GM19238 (cell line): ENCODE data around the gene PSTPIP1.

Experiments
- DNase-seq: peaks from one replicate; pipeline ENCODE4 v3.0.0; 2011; ENCODE audit warnings: low spot score; ENCODE audit not compliant: insufficient read length

The PSTPIP1 gene

DNA sequence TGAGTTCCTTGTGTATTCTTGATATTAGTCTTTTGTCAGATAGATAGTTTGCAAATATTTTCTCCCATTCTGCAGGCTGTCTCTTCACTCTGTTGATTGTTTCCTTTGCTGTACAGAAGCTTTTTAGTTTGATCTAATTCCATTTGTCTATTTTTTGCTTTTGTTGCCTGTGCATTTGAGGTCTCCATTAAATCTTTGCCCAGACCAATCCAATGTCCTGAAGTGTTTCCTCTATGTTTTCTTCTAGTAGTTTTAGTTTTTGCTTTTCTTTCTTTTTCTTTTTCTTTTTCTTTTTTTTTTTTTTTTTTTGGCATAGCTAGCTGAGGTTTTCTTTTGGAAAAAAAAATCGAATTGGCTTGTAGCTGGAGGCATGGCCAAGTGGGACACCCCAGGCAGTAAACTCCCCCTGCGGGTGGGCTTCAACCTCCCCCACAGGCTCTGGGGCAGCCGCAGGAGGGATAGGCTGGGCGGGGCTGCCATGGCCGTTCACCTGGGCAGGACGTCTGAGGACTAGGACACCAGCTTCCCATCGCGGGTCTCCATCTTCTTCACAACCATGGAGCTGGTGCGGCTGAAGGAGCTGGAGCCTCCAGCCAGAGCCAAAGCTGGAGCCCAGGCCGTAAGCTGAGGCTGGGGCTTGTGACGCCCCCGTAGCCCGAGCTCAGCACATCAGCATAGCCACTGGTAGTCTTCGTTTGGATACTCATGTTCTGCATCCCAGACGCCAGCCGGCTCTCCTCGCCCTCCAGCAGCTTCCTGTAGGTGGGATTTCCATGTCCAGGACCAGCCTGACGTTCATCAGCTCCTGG, 16.2 kb upstream of the PSTPIP1 start:
- DNase-seq: no peak

- DNase-seq: no peak
Measured at GRCh38 chr15:76979331-76979925, 15.5 kb upstream of the PSTPIP1 start.

GRCh38 chr15:76979996-76980520, 14.9 kb upstream of the PSTPIP1 start:
- DNase-seq: no peak

- no peak for DNase-seq
Measured at GRCh38 chr15:76982356-76982755, 12.6 kb upstream of the PSTPIP1 start.

GRCh38 chr15:76982756-76983155, 12.2 kb upstream of the PSTPIP1 start:
- DNase-seq: no peak

DNA sequence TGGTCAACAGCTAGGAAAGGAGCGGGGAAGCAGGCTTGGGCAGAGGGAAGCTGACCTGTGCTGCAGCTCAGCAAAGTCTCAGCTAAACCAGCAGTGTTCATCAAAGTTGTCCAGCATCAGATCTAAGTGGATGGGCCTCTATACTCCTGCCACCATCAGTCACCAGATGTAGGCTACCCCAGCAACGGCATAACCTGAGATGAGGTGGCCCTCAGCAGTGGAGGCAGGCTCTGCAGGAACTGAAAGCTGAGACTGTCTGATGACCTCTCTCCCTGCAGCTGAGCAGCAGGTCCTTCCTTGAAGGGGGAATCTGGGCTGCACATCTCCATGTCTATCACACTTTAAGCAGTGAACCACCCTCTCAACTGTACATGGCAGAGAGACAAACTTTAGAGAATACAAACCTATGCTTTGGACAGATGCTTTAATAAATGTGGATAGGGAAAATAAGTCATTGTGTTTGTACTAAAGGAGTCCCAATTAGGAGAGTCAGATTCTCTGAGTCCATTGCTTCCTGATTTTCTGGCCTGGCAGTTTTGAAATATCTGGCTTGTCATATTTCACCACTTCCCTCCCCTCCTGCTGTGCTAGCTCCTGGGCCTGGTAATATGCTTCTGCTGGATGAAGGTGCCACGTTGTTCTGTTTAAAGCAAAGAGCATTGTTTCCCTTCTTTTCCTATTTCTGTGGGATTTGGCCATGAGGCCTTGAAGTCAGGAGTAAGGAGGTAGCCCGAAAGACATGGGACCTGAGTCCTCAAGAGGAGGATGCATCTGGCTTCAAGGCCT, 11.1 kb upstream of the PSTPIP1 start:
- no peak for DNase-seq

DNA sequence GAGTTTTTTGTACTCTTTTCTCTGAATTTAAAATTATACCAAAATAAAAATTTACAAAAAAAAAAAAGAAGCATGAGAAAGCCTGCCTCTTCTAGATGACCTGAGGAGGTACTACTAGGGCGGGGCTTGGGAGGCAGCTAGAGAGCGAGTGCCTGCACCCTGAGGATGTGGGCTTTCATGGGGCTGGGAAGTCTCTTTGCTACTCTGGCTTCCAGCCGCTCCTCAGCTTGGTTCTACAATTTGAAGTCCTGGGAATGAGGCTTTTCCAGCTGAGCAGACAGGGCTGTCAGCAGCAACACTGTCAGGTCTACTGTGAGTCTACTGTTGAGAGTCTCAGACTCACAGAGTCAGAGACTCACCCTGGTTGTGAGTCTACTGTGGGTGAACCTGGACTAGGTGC, 8.2 kb upstream of the PSTPIP1 start:
- DNase-seq: no peak

DNA sequence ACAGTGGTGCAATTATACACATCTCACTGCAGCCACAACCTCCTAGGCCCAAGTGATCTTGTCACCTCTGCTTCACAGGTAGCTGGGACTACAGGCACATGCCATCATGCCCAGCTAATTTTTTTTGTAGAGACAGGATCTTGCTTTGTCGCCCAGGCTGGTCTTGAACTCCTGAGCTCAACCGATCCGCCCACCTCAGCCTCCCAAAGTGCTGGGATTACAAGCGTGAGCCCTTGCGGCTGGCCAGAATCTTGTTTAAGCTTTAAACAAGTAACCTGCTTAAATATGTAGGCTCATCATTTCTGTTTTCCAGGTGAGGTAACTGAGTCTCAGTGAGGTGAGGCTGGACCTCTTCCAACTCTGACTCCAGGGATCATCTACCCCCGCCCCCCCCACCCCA, 7.7 kb upstream of the PSTPIP1 start:
- DNase-seq: no peak

- peak; percentile 73 for DNase-seq
Measured at GRCh38 chr15:76987896-76988860, 6.7 kb upstream of the PSTPIP1 start.

DNA sequence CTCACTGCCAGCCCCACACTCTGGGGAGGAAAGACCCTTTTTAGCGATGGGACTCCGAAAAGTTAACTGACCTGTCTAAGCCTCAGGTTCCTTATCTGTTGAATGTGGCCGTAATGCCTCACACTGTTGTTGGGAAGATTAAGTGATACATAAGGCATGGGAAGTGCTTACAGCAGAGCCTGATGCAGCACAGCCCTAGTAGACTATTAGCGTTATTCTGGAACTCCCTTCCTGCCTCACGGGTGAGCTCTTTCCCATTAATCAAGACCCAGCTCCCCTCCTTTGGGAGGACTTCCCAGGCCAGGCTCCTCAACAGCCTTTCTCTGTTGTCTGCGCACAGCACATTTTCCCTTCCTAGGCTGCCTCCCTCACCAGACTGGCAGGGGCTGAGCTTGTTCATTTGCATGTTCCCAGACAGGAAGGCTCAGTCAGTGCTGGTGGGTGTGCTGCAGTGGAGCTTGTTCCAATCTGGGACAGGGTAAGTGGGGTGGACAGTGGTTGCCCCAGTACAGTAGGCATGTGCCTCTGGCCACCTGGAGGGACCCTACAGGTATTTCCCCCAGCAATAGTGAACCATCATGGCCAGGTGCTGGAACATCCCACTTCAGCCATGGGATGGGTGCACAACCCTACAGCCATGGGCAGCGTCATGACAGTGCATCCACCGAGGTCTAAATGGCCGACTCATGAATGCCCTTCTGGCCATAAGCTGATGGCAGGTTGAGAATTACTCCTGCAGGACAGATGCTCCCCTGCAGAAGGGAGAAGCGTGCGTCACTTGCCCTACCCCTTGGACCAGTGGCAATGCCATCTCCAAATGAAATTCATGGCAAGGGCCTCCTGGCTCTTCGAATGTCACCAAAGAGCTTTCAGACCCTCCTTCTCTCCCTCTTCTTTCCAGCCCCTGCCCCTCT, 5.8 kb upstream of the PSTPIP1 start:
- no peak for DNase-seq

DNA sequence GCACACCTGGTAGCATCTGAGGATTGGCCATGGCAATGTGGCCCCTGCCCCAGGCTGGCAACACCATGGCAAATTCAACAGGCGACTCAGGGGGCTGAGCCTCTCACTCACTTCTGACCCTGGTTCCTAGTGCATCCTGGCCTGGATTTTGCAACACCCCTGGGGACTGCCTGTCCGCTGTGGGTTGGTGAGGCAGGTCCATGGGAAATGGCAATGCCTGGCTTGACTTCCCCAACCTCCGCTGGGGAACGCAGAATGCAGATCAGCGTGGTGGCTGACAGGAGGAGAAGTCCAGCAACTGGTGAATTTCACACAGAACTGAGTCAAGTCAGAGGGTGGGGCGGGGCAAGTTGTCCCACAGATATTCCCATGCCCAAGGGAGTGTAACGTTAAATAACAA, 3.9 kb upstream of the PSTPIP1 start:
- no peak for DNase-seq

DNA sequence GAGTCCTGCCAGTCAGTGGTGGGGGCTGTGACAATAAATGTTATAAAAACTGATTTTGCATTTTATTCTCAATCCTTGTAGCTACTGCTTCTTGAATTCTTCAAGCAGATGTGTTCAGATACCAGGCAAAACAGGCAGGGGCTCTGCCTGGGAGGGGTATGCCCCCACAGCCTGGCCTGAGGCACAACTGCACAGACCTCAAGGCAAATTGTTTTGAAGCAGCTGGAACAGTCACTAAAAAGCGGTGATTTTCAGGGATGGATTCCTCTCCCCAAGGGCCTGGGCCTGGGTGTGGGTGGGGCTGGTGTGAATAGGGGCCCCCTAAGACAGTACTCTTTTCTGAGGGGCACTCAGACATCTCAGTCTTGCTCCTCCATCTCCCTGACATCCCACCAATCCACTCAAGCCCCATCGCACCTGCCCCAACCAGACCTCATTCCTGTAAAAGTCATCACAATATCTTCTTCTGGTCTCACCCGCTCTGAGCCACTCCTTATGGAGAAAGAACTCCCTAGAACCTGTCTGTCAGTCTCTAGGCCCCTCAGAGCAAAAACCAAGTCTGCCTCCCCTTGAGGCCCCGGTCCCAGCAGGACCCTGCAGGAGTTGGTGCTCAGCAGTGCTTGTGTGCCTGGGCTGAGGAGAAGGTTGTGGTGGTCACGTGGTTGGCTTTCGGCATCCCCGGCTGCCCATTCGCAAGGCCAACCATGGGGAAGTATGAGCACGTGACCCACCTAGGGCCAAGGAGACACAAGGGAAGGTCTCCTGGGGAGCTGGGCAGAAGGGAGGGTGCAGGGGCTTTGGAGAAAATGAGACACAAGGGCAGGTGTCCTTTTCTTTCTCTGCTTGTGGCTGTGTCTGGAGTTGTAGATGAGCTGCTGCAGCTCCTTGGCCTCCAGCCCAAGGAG, 2.9 kb upstream of the PSTPIP1 start:
- no peak for DNase-seq

DNA sequence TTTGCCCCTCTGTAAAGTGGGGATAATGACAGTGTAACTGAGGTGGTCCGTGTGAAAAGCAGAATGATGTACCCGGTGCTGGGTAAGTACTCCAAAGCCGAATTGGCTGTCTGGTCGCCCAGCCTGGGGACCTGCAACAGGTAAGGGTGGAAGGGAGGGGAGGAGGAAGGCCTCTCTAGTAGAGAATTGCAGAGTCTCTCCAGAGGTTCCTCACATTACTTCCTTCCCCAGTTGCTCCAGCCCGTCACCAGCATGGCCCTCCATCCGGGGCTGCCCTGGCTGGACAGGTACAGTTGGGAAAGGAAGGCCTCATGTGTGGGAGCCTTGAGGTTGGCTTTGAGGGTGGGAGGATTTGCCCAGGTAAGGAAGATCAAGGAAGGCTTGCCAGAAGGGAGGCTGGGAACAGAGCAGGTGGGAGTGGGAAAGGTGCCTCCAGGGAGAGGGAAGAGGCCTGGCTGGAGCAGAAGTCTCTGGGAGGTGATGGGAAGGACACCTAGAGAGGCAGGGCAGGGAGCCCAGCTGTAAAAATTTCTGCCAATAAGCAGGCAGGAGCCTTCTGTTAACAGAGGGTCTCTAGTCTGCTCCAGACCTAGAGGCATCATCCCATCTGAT, 1.7 kb upstream of the PSTPIP1 start:
- no peak for DNase-seq

- no peak for DNase-seq
Measured at GRCh38 chr15:76994001-76994400, 925 bp upstream of the PSTPIP1 start.

DNA sequence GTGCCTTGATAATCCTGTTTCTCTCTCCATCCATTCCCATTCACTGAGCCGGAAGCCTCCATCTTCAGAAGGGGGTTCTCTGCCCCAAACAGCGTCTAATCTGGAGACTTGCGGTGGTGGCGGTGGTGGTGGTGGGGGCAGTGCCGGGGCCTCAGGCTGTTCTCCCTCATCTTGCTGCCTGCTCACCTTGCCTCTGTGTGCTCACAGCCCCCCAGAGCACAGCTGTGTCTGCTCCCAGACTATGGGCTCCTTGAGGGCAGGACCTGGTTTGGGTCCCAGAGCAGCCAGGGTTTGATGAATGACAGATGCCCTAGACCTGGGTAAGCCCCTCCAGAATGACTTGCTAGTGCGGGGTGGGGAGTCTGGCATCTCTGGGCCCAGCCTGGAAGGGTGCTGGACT, 430 bp upstream of the PSTPIP1 start:
- DNase-seq: no peak

- no peak for DNase-seq
Measured at GRCh38 chr15:76996076-76996525, 1.2 kb downstream of the PSTPIP1 start.

GRCh38 chr15:76996526-76997401, 1.8 kb downstream of the PSTPIP1 start:
- DNase-seq: no peak
